ENCODE data around the gene PLEKHH3.

Gene PLEKHH3

GRCh38 chr17:42684929-42685556 is 8.2 kb upstream of the PLEKHH3 start:
- Histone ChIP-seq H3K4me1 (ENCODE audit: control insufficient read depth, insufficient read depth, low read length) (peaks cover 20% of the 10 kb centered on the region), H3K4me3 (ENCODE audit: low read length) (no peak overlapping the region), H3K4me2 (ENCODE audit: low read length) (no peak overlapping the region), H3K36me3 (ENCODE audit: insufficient read depth, low read length) (peaks cover 4% of the 10 kb centered on the region), H3K9ac (ENCODE audit: low read depth, low read length) (no peak overlapping the region), H3K27me3 (ENCODE audit: control insufficient read depth, insufficient read depth, low read length) (no peaks in the 10 kb centered on the region), H3K9me3 (replicated peaks; ENCODE audit: low read length) (no peaks in the 10 kb centered on the region)

- Histone ChIP-seq H3K27me3 (ENCODE audit: control insufficient read depth, insufficient read depth, low read length) (no peaks in the 10 kb centered on the region), H3K4me3 (ENCODE audit: low read length) (peak overlapping the region; percentile 76), H3K4me2 (ENCODE audit: low read length) (peak overlapping the region; percentile 91), H3K4me1 (ENCODE audit: control insufficient read depth, insufficient read depth, low read length) (peaks cover 31% of the 10 kb centered on the region), H3K36me3 (ENCODE audit: insufficient read depth, low read length) (peaks cover 4% of the 10 kb centered on the region), H3K9ac (ENCODE audit: low read depth, low read length) (peak overlapping the region; percentile 54), H3K9me3 (replicated peaks; ENCODE audit: low read length) (no peaks in the 10 kb centered on the region)
These were observed 6.7 kb upstream of the PLEKHH3 start for GRCh38 chr17:42683407-42684034.

GRCh38 chr17:42682722-42683403 is 6.1 kb upstream of the PLEKHH3 start:
- peak overlapping the region; percentile 76 for H3K4me3 ChIP-seq (ENCODE audit: low read length)
- no peaks in the 10 kb centered on the region for H3K27me3 ChIP-seq (ENCODE audit: control insufficient read depth, insufficient read depth, low read length)
- H3K9ac ChIP-seq (ENCODE audit: low read depth, low read length), result peak overlapping the region; percentile 54
- no peaks in the 10 kb centered on the region for H3K9me3 ChIP-seq (replicated peaks; ENCODE audit: low read length)
- peak overlapping the region; percentile 91 for H3K4me2 ChIP-seq (ENCODE audit: low read length)
- H3K36me3 ChIP-seq (ENCODE audit: insufficient read depth, low read length), result peaks cover 4% of the 10 kb centered on the region
- peaks cover 34% of the 10 kb centered on the region for H3K4me1 ChIP-seq (ENCODE audit: control insufficient read depth, insufficient read depth, low read length)

GRCh38 chr17:42681976-42682721 is 5.4 kb upstream of the PLEKHH3 start, which contains the start of gene CNTNAP1:
Gene CNTNAP1, plus strand, starts transcription at chr17:42682531. Its CDS starts 299 bp downstream, at chr17:42682830.
- peak within 1 kb of the TSS; percentile 54 for H3K9ac ChIP-seq (ENCODE audit: low read depth, low read length)
- no peaks in the 10 kb centered on the region for H3K27me3 ChIP-seq (ENCODE audit: control insufficient read depth, insufficient read depth, low read length)
- H3K4me3 ChIP-seq (ENCODE audit: low read length), result peak within 1 kb of the TSS; percentile 76
- peak within 1 kb of the TSS; percentile 91 for H3K4me2 ChIP-seq (ENCODE audit: low read length)
- no peaks in the 10 kb centered on the region for H3K9me3 ChIP-seq (replicated peaks; ENCODE audit: low read length)
- H3K4me1 ChIP-seq (ENCODE audit: control insufficient read depth, insufficient read depth, low read length), result peaks cover 41% of the 10 kb centered on the region
- H3K36me3 ChIP-seq (ENCODE audit: insufficient read depth, low read length), result peaks cover 4% of the 10 kb centered on the region

DNA sequence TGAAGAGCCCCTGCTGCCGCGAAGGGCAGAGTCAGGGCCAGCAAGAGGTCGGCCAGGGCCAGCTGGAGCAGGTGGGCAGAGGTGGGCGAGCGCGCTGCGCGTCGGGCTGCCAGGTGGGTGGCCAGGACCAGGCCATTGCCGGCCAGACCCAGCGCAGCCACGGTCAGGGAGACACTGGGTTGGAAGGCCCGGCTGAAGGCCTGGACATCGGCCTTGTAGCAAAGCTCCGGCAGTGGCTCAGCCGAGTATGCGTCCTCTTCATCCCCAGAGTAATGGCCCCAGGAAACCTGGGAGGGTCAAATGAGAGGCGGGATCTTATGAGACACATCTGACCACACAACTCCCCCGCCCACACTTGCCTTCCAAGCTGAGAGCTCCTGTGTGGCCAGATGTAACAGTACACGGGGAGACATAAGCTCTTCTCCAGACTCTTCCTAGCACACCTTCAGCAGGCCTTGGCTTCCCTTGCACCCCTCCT is 3.6 kb upstream of the PLEKHH3 start:
- Histone ChIP-seq H3K4me3 (ENCODE audit: low read length) (peak overlapping the region; percentile 58), H3K9ac (ENCODE audit: low read depth, low read length) (peak overlapping the region; percentile 25), H3K27me3 (ENCODE audit: control insufficient read depth, insufficient read depth, low read length) (no peaks in the 10 kb centered on the region), H3K4me1 (ENCODE audit: control insufficient read depth, insufficient read depth, low read length) (peaks cover 41% of the 10 kb centered on the region), H3K4me2 (ENCODE audit: low read length) (peak overlapping the region; percentile 82), H3K9me3 (replicated peaks; ENCODE audit: low read length) (no peaks in the 10 kb centered on the region), H3K36me3 (ENCODE audit: insufficient read depth, low read length) (peaks cover 4% of the 10 kb centered on the region)

DNA sequence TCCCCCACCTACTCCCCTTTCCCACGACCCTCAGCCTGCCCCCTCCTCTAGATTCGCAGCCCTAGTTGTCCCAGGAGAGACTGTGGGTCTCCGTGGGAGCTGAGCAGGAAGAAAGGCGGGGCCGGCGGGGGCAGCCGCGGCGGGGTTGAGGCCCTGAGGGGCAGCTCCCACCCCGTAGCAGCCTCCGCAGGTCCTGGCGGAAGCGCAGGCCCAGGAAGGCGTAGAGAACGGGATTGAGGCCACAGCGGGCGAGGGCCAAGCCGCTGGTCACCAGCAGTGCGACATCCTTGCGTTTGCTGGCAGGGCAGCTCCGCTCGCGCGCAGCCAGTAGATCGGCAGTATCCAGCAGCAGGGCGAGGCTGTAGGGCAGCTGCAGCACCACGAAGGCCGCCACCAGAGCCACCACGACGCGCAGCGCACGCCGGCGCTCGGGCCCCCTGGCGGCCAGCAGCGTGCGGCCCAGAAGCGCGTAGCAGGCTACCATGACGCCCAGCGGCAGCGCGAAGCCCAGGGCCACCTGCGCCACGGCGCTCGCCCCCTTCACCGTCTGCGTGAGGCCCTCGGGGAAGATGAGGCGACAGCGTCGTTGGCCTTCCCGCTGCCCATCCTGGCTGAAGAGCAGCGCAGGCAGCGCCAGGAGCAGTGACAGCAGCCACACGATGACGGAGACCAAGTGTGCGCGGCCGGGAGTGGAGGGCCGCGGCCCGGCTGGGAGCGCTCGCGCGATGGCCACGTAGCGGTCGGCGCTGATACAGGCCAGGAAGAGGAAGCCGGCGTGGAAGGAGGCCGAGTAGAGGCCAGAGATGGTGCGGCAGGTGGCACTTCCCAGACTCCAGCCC is 2.9 kb upstream of the PLEKHH3 start:
- no peaks in the 10 kb centered on the region for H3K27me3 ChIP-seq (ENCODE audit: control insufficient read depth, insufficient read depth, low read length)
- no peaks in the 10 kb centered on the region for H3K9me3 ChIP-seq (replicated peaks; ENCODE audit: low read length)
- H3K9ac ChIP-seq (ENCODE audit: low read depth, low read length), result peak overlapping the region; percentile 78
- peak overlapping the region; percentile 82 for H3K4me2 ChIP-seq (ENCODE audit: low read length)
- H3K36me3 ChIP-seq (ENCODE audit: insufficient read depth, low read length), result no peaks in the 10 kb centered on the region
- peak overlapping the region; percentile 63 for H3K4me3 ChIP-seq (ENCODE audit: low read length)
- H3K4me1 ChIP-seq (ENCODE audit: control insufficient read depth, insufficient read depth, low read length), result peaks cover 45% of the 10 kb centered on the region

- H3K4me1 ChIP-seq (ENCODE audit: control insufficient read depth, insufficient read depth, low read length), result peaks cover 51% of the 10 kb centered on the region
- H3K9ac ChIP-seq (ENCODE audit: low read depth, low read length), result peak overlapping the region; percentile 78
- peak overlapping the region; percentile 88 for H3K4me2 ChIP-seq (ENCODE audit: low read length)
- H3K36me3 ChIP-seq (ENCODE audit: insufficient read depth, low read length), result no peaks in the 10 kb centered on the region
- H3K9me3 ChIP-seq (replicated peaks; ENCODE audit: low read length), result no peaks in the 10 kb centered on the region
- H3K27me3 ChIP-seq (ENCODE audit: control insufficient read depth, insufficient read depth, low read length), result no peaks in the 10 kb centered on the region
- H3K4me3 ChIP-seq (ENCODE audit: low read length), result peak overlapping the region; percentile 71
These were observed 2.2 kb upstream of the PLEKHH3 start for GRCh38 chr17:42678951-42679491.

- Histone ChIP-seq H3K4me3 (ENCODE audit: low read length) (peak overlapping the region; percentile 71), H3K9ac (ENCODE audit: low read depth, low read length) (peak overlapping the region; percentile 78), H3K9me3 (replicated peaks; ENCODE audit: low read length) (no peaks in the 10 kb centered on the region), H3K4me2 (ENCODE audit: low read length) (peak overlapping the region; percentile 88), H3K4me1 (ENCODE audit: control insufficient read depth, insufficient read depth, low read length) (peaks cover 50% of the 10 kb centered on the region), H3K27me3 (ENCODE audit: control insufficient read depth, insufficient read depth, low read length) (no peaks in the 10 kb centered on the region), H3K36me3 (ENCODE audit: insufficient read depth, low read length) (peaks cover 4% of the 10 kb centered on the region)
These were observed 1.4 kb upstream of the PLEKHH3 start for GRCh38 chr17:42677921-42678781.

DNA sequence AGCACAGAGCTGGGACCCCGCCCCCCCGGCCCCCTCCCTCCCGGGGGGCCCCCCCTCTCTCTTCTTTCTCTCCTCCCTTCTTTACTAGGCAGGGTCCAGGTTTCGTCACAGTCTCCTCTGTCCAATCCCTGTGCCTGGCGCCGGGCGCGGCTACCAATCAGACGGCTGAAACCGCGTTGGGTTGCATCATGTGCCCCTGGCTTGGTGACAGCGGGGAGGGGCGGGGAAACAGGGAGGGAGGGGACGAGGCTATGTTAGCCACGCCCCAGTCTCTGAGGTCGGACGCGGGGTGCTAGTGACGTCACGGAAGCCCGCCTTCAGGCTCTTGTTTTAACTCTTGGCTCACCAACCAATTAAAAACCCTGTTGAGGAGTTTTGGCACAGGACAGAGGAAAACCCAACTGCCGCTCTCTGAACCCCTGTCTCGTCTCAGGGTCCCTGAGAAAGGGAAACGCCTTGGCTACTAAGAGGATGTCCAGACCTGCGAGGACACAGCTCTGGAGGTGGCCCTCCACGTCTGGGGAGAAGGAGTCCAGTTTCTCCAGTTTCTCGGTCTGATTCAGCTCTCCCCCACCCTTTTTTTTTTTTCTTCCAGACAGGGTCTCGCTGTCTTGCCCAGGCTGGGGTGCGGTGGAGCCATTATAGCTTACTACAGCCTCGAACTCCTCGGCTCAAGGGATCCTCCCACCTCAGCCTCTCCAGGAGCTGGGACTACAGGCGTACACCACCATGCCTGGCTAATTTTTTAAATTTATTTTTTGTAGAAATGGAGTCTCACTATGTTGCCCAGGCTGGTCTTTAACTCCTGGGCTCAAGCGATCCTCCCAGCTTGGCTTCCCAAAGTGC is 441 bp upstream of the PLEKHH3 start:
- no peaks in the 10 kb centered on the region for H3K27me3 ChIP-seq (ENCODE audit: control insufficient read depth, insufficient read depth, low read length)
- peaks cover 46% of the 10 kb centered on the region for H3K4me1 ChIP-seq (ENCODE audit: control insufficient read depth, insufficient read depth, low read length)
- peak overlapping the region; percentile 78 for H3K9ac ChIP-seq (ENCODE audit: low read depth, low read length)
- peaks cover 13% of the 10 kb centered on the region for H3K36me3 ChIP-seq (ENCODE audit: insufficient read depth, low read length)
- H3K4me3 ChIP-seq (ENCODE audit: low read length), result peak overlapping the region; percentile 99
- peak overlapping the region; percentile 99 for H3K4me2 ChIP-seq (ENCODE audit: low read length)
- no peaks in the 10 kb centered on the region for H3K9me3 ChIP-seq (replicated peaks; ENCODE audit: low read length)
